SK-N-MC (cell line): ENCODE results near the gene BLTP3A.

Experiments
- EZH2 ChIP-seq: fragments of 200-600 bp; sonication (generic); IDR thresholded peaks from one replicate; pipeline ENCODE4 v1.6.1; 2017; ENCODE audit warnings: antibody characterized with exemption
- POLR2AphosphoS5 ChIP-seq: IDR thresholded peaks from 2 replicates; pipeline ENCODE4 v1.6.1; 2012; ENCODE audit warnings: mild to moderate bottlenecking, low read depth, low read length, borderline replicate concordance

DNA sequence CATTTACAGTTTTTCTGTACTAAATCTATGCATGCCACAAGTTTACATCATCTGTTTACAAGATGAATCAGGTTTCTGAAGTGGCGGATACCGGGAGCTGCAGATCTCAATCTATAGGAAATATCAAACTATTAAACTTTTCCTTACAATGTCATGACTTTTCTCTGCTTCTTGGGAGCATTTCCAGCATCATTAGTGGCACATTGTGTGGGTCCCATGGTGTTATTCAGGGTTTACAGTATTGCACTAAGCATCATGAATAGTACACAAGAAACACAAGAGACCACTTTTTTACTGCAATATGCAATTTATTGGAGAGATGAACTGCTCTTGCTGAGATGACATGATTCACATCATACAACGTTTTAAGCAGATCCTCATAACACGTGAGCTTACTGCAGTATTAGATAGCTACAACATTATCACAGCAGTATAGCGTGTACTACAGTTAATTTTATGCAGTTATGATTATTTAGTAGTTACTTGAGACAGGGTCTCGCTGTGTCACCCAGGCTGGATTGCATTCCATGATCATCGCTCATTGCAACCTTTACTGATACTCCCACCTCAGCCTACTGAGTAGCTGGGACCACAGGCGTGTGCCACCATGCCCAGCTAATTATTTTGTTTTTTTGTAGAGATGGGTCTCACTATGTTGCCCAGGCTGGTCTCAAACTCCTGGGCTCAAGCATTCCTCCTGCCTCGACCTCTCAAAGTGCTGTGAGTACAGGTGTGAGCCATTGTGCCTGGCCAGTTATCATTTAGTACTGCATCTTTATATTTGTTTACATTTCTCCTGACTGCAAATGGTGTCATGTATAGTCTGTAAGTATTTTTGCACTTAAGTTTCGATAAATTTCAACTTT, 18.4 kb downstream of the BLTP3A start:
- no peak for TF ChIP-seq POLR2AphosphoS5
- no peak for TF ChIP-seq EZH2
